SU-DHL-6 (cell line): Measurements from ENCODE around the gene HP1BP3.

Source experiments
- EZH2phosphoT487 ChIP-seq: fragments of 200-600 bp; sonication (generic), shearing (Covaris generic); conservative IDR thresholded peaks from 2 replicates; pipeline ENCODE4 v1.6.1; 2018; ENCODE audit warnings: mild to moderate bottlenecking, antibody characterized with exemption, low read length, moderate library complexity, mixed read lengths
- TF ChIP-seq, protein P1 (sequence below): fragments of 200-600 bp; sonication (generic); IDR thresholded peaks from one replicate; pipeline ENCODE4 v1.5.1; 2017; ENCODE audit warnings: antibody characterized with exemption, mild to moderate bottlenecking, low read length, moderate library complexity; ENCODE audit not compliant: insufficient read depth, poor library complexity, severe bottlenecking

DNA sequence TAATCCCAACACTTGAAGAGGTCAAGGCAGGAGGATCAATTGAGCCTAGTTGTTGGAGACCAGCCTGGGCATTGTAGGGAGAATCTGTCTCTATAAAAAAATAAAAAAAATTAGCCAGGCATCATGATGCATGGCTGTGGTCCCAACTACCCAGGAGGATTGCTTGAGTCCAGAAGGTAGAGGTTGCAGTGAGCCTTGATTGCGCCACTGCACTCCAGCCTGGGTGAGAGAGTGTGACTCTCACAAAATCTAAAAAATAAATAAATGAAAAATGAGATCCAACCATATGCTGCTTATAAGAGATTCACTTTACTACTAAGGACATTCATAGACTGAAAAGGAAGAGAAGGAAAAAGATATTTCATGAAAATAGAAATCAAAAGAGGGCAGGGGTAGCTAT lies 47.1 kb upstream of the HP1BP3 start:
- TF ChIP-seq, protein P1, sequence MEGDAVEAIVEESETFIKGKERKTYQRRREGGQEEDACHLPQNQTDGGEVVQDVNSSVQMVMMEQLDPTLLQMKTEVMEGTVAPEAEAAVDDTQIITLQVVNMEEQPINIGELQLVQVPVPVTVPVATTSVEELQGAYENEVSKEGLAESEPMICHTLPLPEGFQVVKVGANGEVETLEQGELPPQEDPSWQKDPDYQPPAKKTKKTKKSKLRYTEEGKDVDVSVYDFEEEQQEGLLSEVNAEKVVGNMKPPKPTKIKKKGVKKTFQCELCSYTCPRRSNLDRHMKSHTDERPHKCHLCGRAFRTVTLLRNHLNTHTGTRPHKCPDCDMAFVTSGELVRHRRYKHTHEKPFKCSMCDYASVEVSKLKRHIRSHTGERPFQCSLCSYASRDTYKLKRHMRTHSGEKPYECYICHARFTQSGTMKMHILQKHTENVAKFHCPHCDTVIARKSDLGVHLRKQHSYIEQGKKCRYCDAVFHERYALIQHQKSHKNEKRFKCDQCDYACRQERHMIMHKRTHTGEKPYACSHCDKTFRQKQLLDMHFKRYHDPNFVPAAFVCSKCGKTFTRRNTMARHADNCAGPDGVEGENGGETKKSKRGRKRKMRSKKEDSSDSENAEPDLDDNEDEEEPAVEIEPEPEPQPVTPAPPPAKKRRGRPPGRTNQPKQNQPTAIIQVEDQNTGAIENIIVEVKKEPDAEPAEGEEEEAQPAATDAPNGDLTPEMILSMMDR, result no peak
- no peak for TF ChIP-seq EZH2phosphoT487
